ENCODE measurements around the gene PTPN4.

GRCh38 chr2:119748135-119748534 lies 11.6 kb upstream of the PTPN4 start:
- TF ChIP-seq TARDBP (IDR thresholded peaks at IDR 0.05; ENCODE audit: borderline replicate concordance) (no peak), TCF7 (IDR thresholded peaks at IDR 0.05; ENCODE audit: borderline replicate concordance) (no peak), ESRRA (IDR thresholded peaks at IDR 0.05; ENCODE audit: low read length) (no peak), POLR2A (IDR thresholded peaks at IDR 0.05; ENCODE audit: low read depth, low read length) (no peak), CEBPB (IDR thresholded peaks at IDR 0.05; ENCODE audit: borderline replicate concordance in 1 of 2, low read depth in 2 of 2, low read length in 2 of 2) (no peak), POLR2AphosphoS5 (IDR thresholded peaks at IDR 0.05; ENCODE audit: low read length) (no peak), MLLT1 (IDR thresholded peaks at IDR 0.05) (no peak), MYC (IDR thresholded peaks at IDR 0.05; ENCODE audit: insufficient read depth, insufficient read length, insufficient replicate concordance, low read length, severe bottlenecking) (no peak), CREM (IDR thresholded peaks at IDR 0.05; ENCODE audit: low read depth) (no peak), FOXM1 (IDR thresholded peaks at IDR 0.05; ENCODE audit: low read depth, low read length) (no peak)

All from GM12878 (cell line).